ENCODE measurements around the gene C22orf39.
A peak's percentile ranks its signal among the peaks of the same experiment; 100 is the strongest.

Gene C22orf39

DNA sequence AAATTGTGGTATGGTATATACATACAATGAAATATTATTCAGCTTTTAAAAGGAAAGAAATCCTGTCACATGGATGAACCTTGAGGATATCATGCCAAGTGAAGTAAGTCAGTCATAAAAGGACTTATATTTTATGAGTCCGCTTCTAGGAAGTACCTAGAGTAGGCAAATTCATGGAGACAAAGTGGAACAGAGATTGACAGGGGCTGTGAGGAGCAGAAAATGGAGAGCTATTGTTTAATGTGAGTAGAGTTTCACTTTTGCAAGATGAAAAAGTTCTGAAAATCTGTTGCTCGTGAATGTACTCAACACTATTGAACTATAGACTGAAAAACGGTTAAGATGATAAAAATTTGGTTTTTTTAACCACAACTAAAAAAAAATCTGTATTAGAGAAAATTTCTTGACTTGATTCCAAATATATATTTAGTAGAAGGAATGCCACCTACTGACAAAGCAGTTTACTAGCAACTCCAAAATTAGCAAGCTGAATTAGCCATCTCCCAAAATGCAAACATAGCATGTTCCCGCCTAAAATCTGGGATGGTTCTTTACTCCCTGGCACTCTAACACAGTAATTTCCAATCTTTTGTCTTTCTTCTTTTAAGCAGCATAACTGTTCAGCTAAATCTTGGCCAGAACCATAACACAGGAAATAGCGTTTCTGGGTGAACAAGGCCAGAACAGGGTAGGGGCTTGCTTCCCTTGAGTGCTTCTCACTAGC, 30.0 kb upstream of the C22orf39 start:
- peak; percentile 29 for DNase-seq (ENCODE audit: low read depth)

DNA sequence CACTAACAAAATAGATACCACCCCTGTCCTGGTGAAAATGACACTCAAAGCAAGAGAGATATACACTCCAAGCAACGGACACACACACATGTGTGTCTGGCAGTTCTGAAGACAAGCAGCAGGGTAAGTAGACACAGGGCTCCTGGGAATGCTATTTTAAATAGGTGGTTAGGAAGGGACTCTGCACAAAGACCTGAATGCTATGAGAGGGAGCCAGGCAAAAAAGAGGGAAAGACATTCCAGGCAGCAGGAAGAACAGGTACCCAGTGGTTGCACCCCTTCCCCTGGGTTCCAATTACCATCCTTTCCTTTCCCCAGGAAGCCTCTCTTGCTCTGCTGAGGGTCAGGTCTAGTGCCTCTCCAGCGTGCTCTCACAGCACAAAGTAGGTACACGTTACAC, 28.5 kb upstream of the C22orf39 start:
- DNase-seq (ENCODE audit: low read depth), result no peak

DNA sequence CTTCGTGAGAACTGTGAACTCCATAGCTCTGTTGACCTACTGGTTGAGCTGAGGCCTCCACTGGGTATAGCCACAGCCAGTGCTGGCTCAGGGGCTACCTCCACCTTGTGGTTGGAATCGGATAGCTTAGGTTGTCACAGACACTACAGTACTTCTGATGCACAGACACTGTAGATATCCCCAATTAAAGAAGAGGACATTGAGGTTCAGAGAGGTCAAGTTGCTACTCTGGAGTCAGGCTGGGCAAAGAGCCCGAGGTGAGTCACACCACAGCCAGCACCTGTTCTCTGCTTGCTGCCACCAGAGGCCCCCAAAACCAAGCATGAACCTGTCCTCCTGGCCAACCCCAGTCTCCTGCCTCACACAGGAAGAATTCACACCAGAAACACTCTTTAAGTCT, 26.1 kb upstream of the C22orf39 start:
- peak; percentile 18 for DNase-seq (ENCODE audit: low read depth)

DNA sequence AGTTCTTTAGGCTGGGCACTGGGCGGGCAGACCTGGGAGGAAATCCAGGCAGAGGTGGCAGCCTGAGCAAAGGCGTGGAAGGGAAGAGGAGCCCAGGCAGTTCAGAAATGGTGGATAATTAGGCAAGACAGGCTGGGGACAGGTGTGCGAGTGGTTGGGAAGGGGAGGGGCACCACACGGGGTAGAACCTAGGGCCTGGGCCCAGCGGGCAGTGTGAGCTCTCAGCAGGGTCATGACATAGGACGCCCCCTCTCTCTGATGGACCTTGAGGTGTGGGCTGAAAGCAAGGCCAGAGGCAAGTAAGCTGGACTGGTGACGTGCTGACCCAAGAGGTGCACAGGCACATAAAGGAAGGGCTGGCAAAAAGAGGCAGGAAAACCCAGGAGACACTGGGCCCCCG, 24.7 kb upstream of the C22orf39 start:
- no peak for DNase-seq (ENCODE audit: low read depth)

DNA sequence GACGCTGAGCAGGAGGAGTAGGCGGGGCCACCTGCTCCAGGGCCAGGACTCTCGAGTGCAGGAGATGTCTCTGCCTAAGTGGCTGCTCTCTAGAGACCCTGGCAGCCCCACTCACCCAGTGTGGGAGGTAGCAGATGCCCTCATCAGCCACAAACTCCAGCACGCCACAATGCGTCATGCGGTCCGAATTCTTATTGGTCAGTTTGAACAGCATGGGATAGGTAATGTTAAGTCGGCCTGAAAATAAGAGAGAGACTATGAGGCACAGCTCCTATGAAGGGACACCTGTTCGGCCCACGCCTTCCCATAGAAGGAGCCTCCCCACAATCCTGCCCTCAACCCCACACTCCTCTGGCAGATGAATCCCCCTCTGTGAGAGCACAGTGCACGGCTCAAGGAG, 24.1 kb upstream of the C22orf39 start:
- DNase-seq (ENCODE audit: low read depth), result no peak

DNA sequence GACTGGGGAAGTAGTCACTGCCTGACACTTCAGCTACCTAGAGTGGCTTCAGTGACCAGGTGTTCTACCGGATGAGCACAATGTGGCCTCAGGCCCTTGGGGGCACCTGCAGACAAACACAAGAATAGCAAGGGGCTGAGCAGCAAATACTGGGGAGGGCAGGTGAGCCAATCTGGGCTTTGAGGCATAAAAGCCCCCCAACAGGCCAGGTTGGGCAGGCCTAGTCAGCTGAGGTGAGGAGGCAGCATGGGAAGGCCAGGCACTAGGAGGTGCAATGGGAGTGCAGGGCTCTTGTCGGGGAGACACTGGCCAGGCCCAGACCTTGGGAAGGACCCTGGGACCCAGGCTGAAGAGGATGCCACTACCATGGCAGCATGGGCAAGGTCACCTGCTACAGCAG, 22.5 kb upstream of the C22orf39 start:
- DNase-seq (ENCODE audit: low read depth), result no peak

DNA sequence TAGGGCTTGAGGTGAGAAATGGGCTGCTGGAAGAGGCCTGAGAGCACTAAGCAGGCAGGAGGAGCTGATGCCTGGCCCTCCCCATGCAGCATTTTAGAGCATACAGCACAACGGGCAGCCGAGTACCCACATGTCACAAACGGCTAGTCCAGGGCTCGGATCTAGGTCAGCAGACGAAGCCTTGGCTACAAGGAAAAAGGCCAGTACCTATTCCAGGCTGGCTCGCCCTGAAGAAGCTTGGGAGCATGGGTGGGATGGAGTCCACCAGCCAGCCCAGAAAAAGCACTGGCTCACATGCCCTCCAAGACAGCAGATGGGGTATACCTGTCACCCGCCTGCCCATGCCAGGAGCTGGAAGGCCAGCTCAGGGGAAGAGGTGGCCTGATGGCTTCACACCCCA, 21.9 kb upstream of the C22orf39 start:
- DNase-seq (ENCODE audit: low read depth), result no peak

DNA sequence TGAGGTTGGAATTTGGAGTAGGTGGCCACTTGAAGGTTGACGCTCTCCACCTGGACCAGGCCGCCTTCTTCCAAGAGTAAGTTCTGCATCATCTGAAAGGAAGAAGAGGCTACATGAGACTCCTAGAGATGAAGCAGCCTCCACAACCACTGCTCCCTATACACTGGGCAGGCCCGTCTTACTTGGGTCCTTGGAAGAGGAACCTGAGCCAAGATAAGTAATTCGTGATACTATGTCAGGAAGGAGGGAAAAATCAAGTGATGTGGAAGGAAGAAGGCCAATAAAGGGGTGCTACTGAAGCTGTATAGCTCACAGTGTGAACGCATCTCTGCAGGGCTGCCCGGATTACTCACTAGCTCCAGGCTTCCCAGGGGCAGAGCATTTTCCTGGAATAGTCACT, 20.4 kb upstream of the C22orf39 start:
- DNase-seq (ENCODE audit: low read depth), result no peak

DNA sequence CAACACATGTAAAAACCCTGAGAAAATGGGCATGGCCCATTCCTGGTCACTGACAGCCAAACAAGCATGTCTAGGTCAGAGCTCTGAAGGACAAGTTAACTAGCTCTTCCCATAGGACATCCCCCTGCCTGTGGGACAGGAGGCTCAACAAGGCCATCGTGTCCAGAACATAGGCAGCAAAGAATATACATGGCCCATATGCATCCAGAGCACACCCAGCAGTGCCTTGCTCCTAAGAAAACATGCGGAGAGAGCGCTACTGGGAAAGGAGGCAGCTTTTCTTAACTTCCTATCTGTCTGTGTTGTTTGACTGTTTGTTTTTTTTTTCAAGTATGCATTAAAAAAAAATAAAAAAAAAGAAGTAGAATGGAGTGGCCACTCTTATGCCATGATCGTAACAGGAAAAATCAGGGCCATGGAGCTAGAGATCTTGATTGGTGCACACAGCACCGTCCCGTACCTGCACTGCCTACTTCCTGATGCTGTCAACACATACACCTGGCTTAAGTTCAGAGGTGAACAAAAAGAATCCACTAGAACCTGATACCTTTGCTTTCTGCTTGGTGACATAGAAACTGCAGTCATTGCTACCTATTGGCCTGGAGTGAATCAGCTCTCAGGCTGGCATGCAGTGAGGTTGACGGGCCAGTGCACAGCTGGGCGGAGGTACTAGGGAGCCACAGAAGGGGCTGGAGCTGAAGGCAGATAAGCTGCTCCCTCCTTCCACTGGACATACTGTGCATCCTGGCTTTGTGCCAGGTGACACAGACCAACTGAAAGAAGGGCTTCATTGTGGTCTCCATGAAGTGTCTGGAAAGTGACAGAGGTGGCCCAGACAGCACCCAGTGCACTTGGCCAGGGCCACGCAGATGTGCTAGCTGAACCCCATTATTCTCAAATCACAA, 19.6 kb upstream of the C22orf39 start:
- DNase-seq (ENCODE audit: low read depth), result no peak

DNA sequence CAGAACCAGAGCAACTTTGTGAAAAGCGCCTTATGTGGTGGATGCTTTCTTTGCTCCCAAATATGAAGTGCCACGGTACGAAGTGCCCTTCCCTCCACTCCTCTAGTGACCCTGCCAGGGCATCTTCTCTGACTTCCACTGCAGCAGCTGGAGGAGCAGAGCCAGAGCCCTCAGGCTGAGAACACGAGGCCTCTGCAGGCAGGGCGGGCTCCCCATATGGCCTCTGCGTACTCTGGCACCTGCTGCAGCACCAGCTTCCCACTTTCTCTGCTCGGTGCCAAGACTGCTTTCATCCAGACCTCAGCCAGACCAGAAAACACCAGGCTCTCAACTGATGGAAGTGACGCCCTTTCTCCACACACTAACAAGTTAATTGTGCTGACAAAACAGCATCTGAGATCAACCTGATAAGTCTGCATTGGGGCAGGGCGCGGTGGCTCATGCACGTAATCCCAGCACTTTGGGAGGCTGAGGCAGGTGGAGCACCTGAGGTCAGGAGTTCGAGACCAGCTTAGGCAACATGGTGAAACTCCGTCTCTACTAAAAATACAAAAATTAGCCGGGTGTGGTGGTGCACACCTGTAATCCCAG, 18.7 kb upstream of the C22orf39 start:
- DNase-seq (ENCODE audit: low read depth), result no peak

DNA sequence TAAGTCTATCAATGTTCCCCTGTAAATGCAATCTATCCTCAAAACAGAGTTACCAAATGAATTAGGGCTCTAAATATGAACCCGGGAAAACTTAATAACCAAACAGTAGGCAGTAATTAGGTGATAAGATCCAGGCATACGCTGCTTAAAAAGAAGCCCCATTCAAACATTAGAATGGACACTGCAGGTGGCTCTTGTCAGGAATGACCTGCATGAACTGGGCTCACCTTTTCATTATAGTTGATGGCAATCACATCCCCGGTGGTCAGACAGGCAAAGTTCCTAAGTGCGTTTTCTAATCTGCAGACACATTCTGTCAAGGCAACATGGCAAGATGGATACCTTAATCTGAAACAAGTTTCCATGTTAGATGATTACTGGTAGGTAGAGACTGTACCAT, 17.5 kb upstream of the C22orf39 start:
- no peak for DNase-seq (ENCODE audit: low read depth)

DNA sequence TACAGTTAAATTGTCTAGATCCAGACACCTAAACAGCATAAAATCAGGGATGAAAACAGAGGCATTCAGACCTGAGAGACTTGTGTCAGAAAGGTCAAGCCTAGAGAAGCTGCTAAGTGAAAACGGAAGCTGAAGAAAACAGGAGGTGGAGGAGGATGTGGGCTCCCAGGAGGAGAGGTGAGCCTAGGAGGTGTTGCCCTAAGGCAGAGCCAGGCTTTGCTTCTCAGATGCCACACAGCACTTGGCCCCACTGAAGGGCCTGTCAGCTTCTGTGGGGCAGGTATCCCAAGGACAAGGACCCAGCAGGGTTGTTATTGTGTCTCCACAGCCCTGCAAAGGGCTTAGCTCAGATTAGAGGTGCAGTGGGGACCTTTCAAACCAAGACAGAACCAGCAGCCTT, 17.0 kb upstream of the C22orf39 start:
- no peak for DNase-seq (ENCODE audit: low read depth)

DNA sequence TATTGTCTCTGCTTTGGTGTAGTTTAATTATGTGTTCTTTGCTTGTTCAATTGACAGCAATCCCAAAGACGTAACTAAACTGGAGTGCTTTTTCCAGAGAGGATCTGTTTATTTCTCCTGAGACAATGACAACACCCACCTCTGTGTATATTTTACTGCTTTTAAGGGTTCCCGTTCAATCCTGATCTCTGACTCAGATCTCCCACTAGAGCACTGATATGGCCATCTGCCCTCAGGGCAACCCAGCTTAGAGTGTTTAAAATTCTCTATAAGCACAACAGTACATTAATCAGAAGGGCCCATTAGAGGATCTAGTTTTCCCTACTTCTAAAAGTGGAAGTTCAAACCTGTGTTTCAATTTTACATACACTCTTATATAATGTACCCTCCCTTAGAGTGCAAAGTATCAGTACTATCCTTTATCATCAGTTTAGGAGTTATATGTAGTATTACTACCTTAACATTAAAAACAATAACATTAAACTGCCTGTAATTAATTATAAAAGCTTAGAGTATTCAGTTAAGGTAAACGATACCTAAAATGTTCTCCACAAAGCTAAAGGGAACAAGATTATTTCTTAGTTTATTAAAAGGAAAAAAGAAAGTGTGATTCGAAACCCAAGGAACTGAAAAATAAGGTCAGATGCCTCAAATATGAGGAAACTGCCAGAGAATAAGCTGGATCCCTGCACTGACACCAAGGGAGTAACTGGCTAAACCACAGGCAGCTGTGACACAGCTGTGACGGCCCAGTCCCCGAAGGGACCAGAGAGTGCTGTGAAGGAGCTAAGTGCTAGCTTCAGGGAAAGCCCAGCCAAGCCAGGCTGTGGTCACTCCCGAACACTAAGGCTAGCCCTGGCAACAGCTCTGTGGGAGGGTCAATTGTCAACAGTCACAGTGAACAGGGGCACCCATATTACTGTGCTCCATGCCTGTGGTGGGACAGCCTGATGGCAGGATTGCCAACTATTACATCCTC, 16.3 kb upstream of the C22orf39 start:
- peak; percentile 92 for DNase-seq (ENCODE audit: low read depth)

DNA sequence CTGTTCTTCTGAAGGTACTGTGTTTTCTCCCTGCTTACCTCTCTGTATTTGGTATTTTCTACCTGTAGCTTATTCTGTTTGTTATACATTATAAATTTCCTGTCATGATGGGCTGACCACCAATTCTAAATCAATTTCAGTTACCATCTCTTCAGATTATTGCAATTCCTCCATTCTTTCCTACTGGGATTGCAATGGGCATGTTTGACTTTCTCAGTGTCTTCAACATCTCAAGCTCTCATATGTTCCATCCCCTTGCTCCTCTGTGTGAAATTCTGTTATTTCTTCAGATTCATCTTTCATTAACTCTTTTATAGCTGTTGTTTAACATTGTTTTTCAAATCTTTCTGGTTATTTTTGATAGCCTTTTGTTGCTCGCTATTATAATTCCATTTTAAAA, 15.5 kb upstream of the C22orf39 start:
- DNase-seq (ENCODE audit: low read depth), result no peak

DNA sequence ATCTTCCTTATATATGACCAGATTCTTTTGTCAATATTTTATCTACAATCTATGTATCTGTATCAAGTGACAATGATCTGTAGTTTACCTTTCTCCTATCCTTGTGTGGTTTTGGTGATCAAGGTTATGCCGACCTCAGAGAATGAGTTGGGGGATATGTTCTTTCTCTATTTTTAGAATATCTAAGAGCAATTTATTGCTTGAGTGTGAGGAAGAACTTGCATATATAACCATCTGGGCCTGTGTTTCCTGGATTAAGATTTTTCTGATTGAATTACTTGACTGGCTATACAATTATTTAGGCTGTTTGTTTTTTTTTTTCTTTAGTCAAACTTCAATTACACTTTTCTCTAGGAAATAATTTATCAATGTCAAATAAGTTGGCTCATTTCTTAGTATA, 14.0 kb upstream of the C22orf39 start:
- no peak for DNase-seq (ENCODE audit: low read depth)

DNA sequence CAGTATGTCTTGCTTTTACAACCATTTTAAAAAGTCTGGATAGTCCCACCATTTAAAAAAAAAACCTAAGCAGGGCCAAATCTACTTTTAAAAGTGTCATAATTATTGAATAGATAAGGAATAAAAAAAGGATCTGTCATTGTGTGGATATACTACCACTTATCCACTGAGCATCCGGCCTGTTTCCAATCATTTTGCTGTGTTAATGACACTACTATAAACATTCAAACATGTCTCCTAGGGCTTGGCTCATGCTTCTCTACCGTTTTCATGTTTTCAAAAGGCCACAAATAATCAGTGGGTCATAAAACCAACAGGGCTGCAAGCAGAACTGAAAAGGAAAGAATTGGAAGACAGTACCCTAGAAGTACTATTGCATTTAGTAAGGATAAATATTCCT, 12.5 kb upstream of the C22orf39 start:
- DNase-seq (ENCODE audit: low read depth), result no peak

DNA sequence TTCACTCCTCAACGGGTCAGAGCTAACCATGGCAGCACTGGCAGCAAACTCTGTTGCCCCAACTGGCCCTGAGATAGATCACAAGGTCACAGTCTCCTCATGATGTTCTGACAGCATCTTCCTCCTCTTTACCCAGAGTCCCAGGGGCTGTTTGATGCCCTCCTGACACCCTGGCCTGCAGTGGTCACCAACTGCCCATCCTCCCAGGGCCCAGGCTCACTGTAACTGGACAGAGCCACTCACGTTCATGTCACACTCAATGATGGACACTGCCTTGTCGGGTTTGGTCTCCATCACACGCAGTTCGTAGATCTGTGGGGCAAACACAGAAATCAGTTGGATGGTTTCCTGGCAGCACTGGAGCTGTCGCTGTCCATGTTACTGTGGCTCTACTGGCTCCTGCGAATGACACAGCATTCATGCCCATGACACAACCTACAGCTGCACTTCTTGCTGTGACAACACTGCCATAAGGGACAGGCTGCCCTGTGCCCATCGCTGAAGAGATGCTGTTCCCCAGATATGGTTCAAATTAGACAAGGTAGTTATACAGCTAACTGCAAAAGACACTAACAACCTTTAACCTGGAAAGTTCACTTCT, 10.4 kb upstream of the C22orf39 start:
- no peak for DNase-seq (ENCODE audit: low read depth)

DNA sequence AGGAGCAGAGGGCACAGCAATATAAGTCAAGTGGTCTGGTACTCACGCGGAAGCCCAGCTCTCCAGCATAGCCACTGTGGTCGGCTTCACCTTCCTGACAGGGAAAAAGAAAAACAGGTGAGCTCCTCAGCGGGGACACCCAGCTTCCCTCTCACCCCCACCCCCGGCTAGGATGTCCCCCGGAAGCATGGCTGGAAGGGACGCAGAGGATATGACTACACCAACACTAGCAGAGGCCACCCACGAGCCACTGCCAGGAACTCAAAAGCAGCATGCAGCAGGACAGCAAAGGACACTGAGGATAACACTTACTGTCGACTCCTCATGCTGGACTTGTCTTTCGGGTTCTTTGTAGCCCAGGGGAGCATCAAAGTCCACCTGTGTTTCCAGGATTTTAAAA, 9.0 kb upstream of the C22orf39 start:
- DNase-seq (ENCODE audit: low read depth), result no peak

DNA sequence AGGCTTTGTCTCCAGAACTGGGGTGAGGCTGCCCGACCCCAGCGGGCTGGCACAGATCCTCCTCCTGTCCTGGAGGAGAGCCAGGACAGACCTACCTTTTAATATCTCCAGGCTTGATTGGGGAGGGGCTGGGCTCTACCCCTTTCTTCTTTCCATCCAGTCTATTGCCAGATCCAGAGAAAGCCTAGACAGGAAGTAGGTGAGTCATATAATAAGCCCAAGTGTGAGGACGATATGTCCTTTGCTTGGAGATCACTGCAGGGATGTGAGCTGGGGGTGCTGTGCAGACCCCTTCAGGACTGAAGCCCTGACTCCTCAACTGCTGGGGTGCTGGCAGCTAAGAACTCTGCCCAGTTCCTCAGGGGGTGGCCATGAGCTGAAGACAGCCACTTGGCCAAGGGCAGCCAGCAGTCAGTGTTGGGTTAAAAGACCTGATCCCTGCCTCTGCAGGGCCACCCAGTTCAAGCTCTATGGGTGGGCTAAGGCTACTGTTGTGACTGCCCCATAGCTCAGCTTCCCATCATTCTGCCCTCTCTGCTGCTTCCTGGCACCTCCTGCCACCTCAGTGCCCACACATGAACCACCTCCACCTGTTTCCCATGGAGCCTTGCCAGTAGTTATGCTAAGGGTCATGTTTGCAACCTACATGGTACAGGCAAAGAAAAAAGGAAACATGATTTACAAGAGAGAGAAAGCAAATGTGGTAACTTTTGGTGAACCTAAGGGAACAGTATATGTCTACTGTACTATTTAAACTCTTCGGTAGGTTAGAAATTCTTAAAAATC, 8.3 kb upstream of the C22orf39 start:
- peak; percentile 49 for DNase-seq (ENCODE audit: low read depth)

DNA sequence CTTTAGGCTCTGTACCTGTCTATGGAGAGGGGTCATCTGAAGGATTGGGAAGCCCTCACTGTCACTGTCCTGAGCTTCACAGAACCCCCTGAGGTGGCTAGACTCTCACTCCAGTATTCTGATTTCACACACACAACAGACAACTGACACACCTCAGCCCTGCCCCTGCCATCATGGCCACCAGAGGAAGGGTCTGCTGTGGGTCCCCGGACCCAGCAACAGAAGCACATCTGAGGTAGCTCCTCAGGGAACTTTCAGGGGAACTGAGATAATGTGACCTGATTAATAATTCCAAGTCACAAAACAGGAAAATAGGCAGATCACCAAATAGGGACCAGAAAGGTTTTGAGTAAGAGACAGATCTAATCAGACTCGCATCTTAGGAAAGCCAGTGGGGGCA, 7.5 kb upstream of the C22orf39 start:
- no peak for DNase-seq (ENCODE audit: low read depth)

DNA sequence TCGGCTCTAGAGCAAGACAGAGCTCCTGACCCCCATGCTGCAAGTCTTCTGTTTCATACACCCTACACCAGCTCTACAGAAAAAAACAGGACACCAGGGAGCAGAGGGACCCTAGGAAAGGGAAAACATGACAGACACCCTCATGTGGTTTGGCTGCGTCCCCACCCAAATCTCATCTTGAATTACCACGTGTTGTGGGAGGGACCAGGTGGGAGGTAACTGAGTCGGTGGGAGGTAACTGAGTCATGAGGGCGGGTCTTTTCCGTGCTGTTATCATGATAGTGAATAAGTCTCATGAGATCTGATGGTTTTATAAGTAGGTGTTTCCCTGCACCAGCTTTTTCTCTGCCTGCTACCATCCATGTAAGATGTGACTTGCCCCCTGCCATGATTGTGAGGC, 6.6 kb upstream of the C22orf39 start:
- DNase-seq (ENCODE audit: low read depth), result no peak

Measured in ELR (cell line).